ENCODE data around the gene ADAM22. TPM values are rescaled to one million over a fixed set of nuclear protein-coding genes. Genes with fewer than 3 reads are reported as not detected.

The ADAM22 gene
- total RNA-seq, 1 donor from 2014 or later = 1.9 TPM

- no peak for DNase-seq
- Histone ChIP-seq H3K36me3 (no peaks in the 10 kb centered on the region), H3K27me3 (ENCODE audit: low read depth) (no peaks in the 10 kb centered on the region), H3K4me3 (no peak overlapping the region), H3K9me3 (replicated peaks) (no peaks in the 10 kb centered on the region), H3K27ac (replicated peaks) (no peak overlapping the region), H3K4me1 (no peaks in the 10 kb centered on the region)
- TF ChIP-seq CTCF (IDR thresholded peaks at IDR 0.05; ENCODE audit: borderline replicate concordance) = no peak
- intact Hi-C loops (cut with micrococcal nuclease) = no loop called here
Observed at GRCh38 chr7:87948371-87948770, 14.3 kb downstream of the ADAM22 start.

- TF ChIP-seq CTCF (IDR thresholded peaks at IDR 0.05; ENCODE audit: borderline replicate concordance) = no peak
- H3K27me3 ChIP-seq (ENCODE audit: low read depth) = no peaks in the 10 kb centered on the region
- H3K36me3 ChIP-seq = no peaks in the 10 kb centered on the region
- H3K4me1 ChIP-seq = no peaks in the 10 kb centered on the region
- no peak overlapping the region for H3K4me3 ChIP-seq
- no peak overlapping the region for H3K27ac ChIP-seq (replicated peaks)
- peaks cover 11% of the 10 kb centered on the region for H3K9me3 ChIP-seq (replicated peaks)
- no peak for DNase-seq
- intact Hi-C loops (cut with micrococcal nuclease) = no loop called here
Observed at GRCh38 chr7:87959336-87959735, 25.3 kb downstream of the ADAM22 start.

- intact Hi-C loops (cut with micrococcal nuclease) = no loop called here
- peaks cover 11% of the 10 kb centered on the region for H3K9me3 ChIP-seq (replicated peaks)
- no peaks in the 10 kb centered on the region for H3K4me1 ChIP-seq
- no peaks in the 10 kb centered on the region for H3K27me3 ChIP-seq (ENCODE audit: low read depth)
- no peak for TF ChIP-seq CTCF (IDR thresholded peaks at IDR 0.05; ENCODE audit: borderline replicate concordance)
- H3K27ac ChIP-seq (replicated peaks) = no peak overlapping the region
- DNase-seq = no peak
- H3K4me3 ChIP-seq = no peak overlapping the region
- no peaks in the 10 kb centered on the region for H3K36me3 ChIP-seq
Observed at GRCh38 chr7:87960239-87960638, 26.2 kb downstream of the ADAM22 start.

GRCh38 chr7:87961754-87962153, 27.7 kb downstream of the ADAM22 start:
- TF ChIP-seq CTCF (IDR thresholded peaks at IDR 0.05; ENCODE audit: borderline replicate concordance) = no peak
- H3K4me1 ChIP-seq = no peaks in the 10 kb centered on the region
- no peaks in the 10 kb centered on the region for H3K27me3 ChIP-seq (ENCODE audit: low read depth)
- H3K4me3 ChIP-seq = no peak overlapping the region
- no peaks in the 10 kb centered on the region for H3K36me3 ChIP-seq
- intact Hi-C loops (cut with micrococcal nuclease) = no loop called here
- no peak for DNase-seq
- no peaks in the 10 kb centered on the region for H3K9me3 ChIP-seq (replicated peaks)
- H3K27ac ChIP-seq (replicated peaks) = no peak overlapping the region

- Histone ChIP-seq H3K9me3 (replicated peaks) (no peaks in the 10 kb centered on the region), H3K4me1 (no peaks in the 10 kb centered on the region), H3K27me3 (ENCODE audit: low read depth) (no peaks in the 10 kb centered on the region), H3K27ac (replicated peaks) (no peak overlapping the region), H3K4me3 (no peak overlapping the region), H3K36me3 (no peaks in the 10 kb centered on the region)
- intact Hi-C loops (cut with micrococcal nuclease) = no loop called here
- no peak for TF ChIP-seq CTCF (IDR thresholded peaks at IDR 0.05; ENCODE audit: borderline replicate concordance)
- DNase-seq = no peak
Observed at GRCh38 chr7:87966271-87966670, 32.2 kb downstream of the ADAM22 start.

GRCh38 chr7:87968021-87968420, 34.0 kb downstream of the ADAM22 start:
- Histone ChIP-seq H3K4me3 (no peak overlapping the region), H3K9me3 (replicated peaks) (no peaks in the 10 kb centered on the region), H3K4me1 (no peaks in the 10 kb centered on the region), H3K27me3 (ENCODE audit: low read depth) (no peaks in the 10 kb centered on the region), H3K27ac (replicated peaks) (no peak overlapping the region), H3K36me3 (no peaks in the 10 kb centered on the region)
- DNase-seq = no peak
- intact Hi-C loops (cut with micrococcal nuclease) = no loop called here
- TF ChIP-seq CTCF (IDR thresholded peaks at IDR 0.05; ENCODE audit: borderline replicate concordance) = no peak

Measured in left ventricle myocardium inferior (tissue), 1 donor.